ENCODE results near the gene IFT57.

DNA sequence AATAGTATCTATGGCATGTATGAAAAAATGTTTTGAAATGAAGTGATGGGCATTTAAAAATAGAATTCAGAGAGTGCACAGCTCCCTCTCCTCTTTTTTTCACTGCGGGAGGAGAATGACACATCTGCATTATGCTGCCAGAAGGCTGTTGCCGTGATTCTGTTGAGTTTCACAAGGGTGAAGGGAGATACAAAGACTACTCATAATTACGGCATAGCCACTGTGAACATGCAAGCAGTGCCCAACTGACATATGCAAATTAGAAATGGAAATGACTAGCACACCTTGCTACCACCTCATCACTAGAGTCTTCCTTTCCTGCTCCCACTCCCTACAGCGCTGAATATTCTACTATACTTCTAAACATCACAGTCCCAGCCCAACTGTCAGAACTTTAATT, 20.1 kb downstream of the IFT57 start:
- TF ChIP-seq CTCF (IDR thresholded peaks at IDR 0.05; ENCODE audit: low read length) = no peak
- TF ChIP-seq EZH2 (optimal IDR thresholded peaks at IDR 0.05; ENCODE audit: low read depth, low read length) = no peak
